ENCODE measurements around the gene TP73. TPM values are rescaled to one million over a fixed set of nuclear protein-coding genes. Genes with fewer than 3 reads are reported as not detected.

TP73 gene
- total RNA-seq, 1 experiment from 2014 or later = 2.6 TPM

DNA sequence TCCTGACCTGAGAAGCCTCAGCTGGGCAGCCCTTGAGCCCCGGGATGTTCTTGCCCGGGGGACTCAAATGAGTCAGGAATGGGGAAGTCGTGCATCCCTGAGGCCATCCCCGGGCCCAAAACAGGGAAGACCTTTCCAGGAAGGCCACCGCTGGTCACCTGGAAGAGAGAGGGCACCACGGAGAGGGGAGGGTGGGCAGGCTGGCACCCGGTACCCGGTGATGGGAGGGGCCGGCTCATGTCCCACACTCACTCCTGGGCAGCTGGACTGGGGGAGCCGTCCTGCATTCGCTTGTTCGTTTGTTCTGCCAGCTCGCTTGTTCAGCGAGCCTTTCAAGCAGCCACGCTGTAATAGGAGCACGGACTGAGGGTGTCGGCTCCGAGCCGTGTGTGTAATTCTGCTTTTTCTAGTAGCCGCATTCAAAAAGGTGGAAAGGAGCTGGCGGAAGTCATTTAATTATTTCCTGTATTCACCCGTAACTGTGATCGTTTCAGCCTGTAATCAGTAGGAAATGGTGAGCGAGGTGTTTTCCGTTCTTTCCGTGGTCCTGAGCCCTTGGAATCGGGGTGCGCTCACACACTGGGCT lies 51.6 kb downstream of the TP73 start:
- POLR2A ChIA-PET (ENCODE audit: unreplicated experiment) = no interaction called here
- Histone ChIP-seq H3K36me3 (ENCODE audit: low read depth, low read length) (no peaks in the 10 kb centered on the region), H3K4me2 (ENCODE audit: low read length) (peak overlapping the region; percentile 7; the same call in 1 of the 2 replicates), H3K4me3 (ENCODE audit: low read length) (no peak overlapping the region), H2AFZ (ENCODE audit: low read length) (no peak overlapping the region), H3K27ac (ENCODE audit: low read length) (no peak overlapping the region), H3K9ac (ENCODE audit: low read length) (no peak overlapping the region), H3K9me3 (ENCODE audit: low read length) (no peaks in the 10 kb centered on the region), H3K4me1 (ENCODE audit: insufficient read depth, low read length) (peaks cover 17% of the 10 kb centered on the region), H3K79me2 (ENCODE audit: low read length) (no peaks in the 10 kb centered on the region), H3K9me2 (replicated peaks; ENCODE audit: low read length) (no peaks in the 10 kb centered on the region), H3F3A (ENCODE audit: low read length, unreplicated experiment) (no peaks in the 10 kb centered on the region), H3K27me3 (ENCODE audit: low read length) (peaks cover 25% of the 10 kb centered on the region), H4K20me1 (ENCODE audit: low read length) (no peaks in the 10 kb centered on the region)
- TF ChIP-seq EZH2phosphoT487 (IDR thresholded peaks at IDR 0.05; ENCODE audit: borderline replicate concordance, low read length) (no peak), EZH2 (IDR thresholded peaks at IDR 0.05; ENCODE audit: low read length, unreplicated experiment) (no peak), CTCF (conservative IDR thresholded peaks at IDR 0.05; ENCODE audit: low read depth, low read length) (no peak)
- no peak for ATAC-seq
- intact Hi-C loops (cut with micrococcal nuclease) = no loop called here
- no TSS peak for BruUV-seq (replicated peaks)
- DNase-seq = no peak
- CTCF ChIA-PET = interaction anchor here (2.1 kb wide), 1 partner anchor 21 kb away, joined by 6 read pairs; no protein-coding TSS in a partner anchor

- H3K4me3 ChIP-seq (ENCODE audit: low read length) = no peak overlapping the region
- H4K20me1 ChIP-seq (ENCODE audit: low read length) = peaks cover 6% of the 10 kb centered on the region; the same call in 1 of the 2 replicates
- no TSS peak for BruUV-seq (replicated peaks)
- TF ChIP-seq CTCF (conservative IDR thresholded peaks at IDR 0.05; ENCODE audit: low read depth, low read length) = no peak
- TF ChIP-seq EZH2phosphoT487 (IDR thresholded peaks at IDR 0.05; ENCODE audit: borderline replicate concordance, low read length) = no peak
- TF ChIP-seq EZH2 (IDR thresholded peaks at IDR 0.05; ENCODE audit: low read length, unreplicated experiment) = no peak
- ChIA-PET CTCF (interaction anchor here (0.6 kb wide), 1 partner anchor 239 kb away, joined by 4 read pairs; no protein-coding TSS in a partner anchor), POLR2A (ENCODE audit: unreplicated experiment) (no interaction called here)
- no peaks in the 10 kb centered on the region for H3K79me2 ChIP-seq (ENCODE audit: low read length)
- DNase-seq (no peak), ATAC-seq (no peak)
- H3K4me2 ChIP-seq (ENCODE audit: low read length) = no peak overlapping the region
- H2AFZ ChIP-seq (ENCODE audit: low read length) = no peak overlapping the region
- H3K9me2 ChIP-seq (replicated peaks; ENCODE audit: low read length) = no peaks in the 10 kb centered on the region
- peaks cover 23% of the 10 kb centered on the region for H3K4me1 ChIP-seq (ENCODE audit: insufficient read depth, low read length)
- H3K9me3 ChIP-seq (ENCODE audit: low read length) = no peaks in the 10 kb centered on the region
- no peaks in the 10 kb centered on the region for H3K36me3 ChIP-seq (ENCODE audit: low read depth, low read length)
- H3K27ac ChIP-seq (ENCODE audit: low read length) = no peak overlapping the region
- intact Hi-C loops (cut with micrococcal nuclease) = no loop called here
- H3K9ac ChIP-seq (ENCODE audit: low read length) = no peak overlapping the region
- H3K27me3 ChIP-seq (ENCODE audit: low read length) = peaks cover 24% of the 10 kb centered on the region
- H3F3A ChIP-seq (ENCODE audit: low read length, unreplicated experiment) = no peaks in the 10 kb centered on the region
Measured at GRCh38 chr1:3705341-3705950, 53.1 kb downstream of the TP73 start.

All from PC-3 (cell line).